Nephron progenitor cell (in vitro differentiated cells): Measurements from ENCODE around the gene IGHMBP2.
"Not testable (repeated sequence)": the region's sequence is repeated elsewhere in the genome, so short reads cannot be mapped to it uniquely, and the experiment has no call there.

Experiments used
- DNase-seq: peaks from one replicate; pipeline ENCODE4 v3.0.0; 2021
- H3K27ac Mint-ChIP-seq: 2 replicates; pipeline ENCODE4 v1.8.0; 2021; ENCODE audit warnings: mild to moderate bottlenecking, moderate library complexity, mixed read lengths
- H3K27me3 Mint-ChIP-seq: 2 replicates; pipeline ENCODE4 v1.8.0; 2021; ENCODE audit warnings: mild to moderate bottlenecking, low read depth, mixed read lengths; ENCODE audit not compliant: poor library complexity
- H3K36me3 Mint-ChIP-seq: 2 replicates; pipeline ENCODE4 v1.8.0; 2021; ENCODE audit warnings: low read depth, mixed read lengths
- H3K4me1 Mint-ChIP-seq: 2 replicates; pipeline ENCODE4 v1.8.0; 2021; ENCODE audit warnings: mixed read lengths
- H3K4me3 Mint-ChIP-seq: 2 replicates; pipeline ENCODE4 v1.8.0; 2021; ENCODE audit warnings: mild to moderate bottlenecking, moderate library complexity, mixed read lengths
- H3K9me3 Mint-ChIP-seq: 2 replicates; pipeline ENCODE4 v1.8.0; 2021; ENCODE audit warnings: mild to moderate bottlenecking, moderate library complexity, mixed read lengths
- CTCF ChIP-seq: fragments of 200-600 bp; sonication (generic); IDR thresholded peaks from 2 replicates; pipeline ENCODE4 v1.5.0; 2021; ENCODE audit warnings: antibody characterized with exemption

IGHMBP2 gene

GRCh38 chr11:68970921-68971636, 67.4 kb downstream of the IGHMBP2 start:
- no peak overlapping the region for H3K27ac Mint-ChIP-seq
- peaks cover 10% of the 10 kb centered on the region for H3K27me3 Mint-ChIP-seq
- no peak overlapping the region for H3K4me3 Mint-ChIP-seq
- H3K9me3 Mint-ChIP-seq: no peaks in the 10 kb centered on the region
- no peaks in the 10 kb centered on the region for H3K4me1 Mint-ChIP-seq
- DNase-seq: no peak
- no peak for TF ChIP-seq CTCF
- no peaks in the 10 kb centered on the region for H3K36me3 Mint-ChIP-seq

GRCh38 chr11:68973219-68973618, 69.5 kb downstream of the IGHMBP2 start:
- H3K4me1 Mint-ChIP-seq: no peaks in the 10 kb centered on the region
- H3K27me3 Mint-ChIP-seq: peaks cover 16% of the 10 kb centered on the region
- no peak overlapping the region for H3K27ac Mint-ChIP-seq
- H3K9me3 Mint-ChIP-seq: no peaks in the 10 kb centered on the region
- DNase-seq: no peak
- TF ChIP-seq CTCF: no peak
- H3K36me3 Mint-ChIP-seq: no peaks in the 10 kb centered on the region
- no peak overlapping the region for H3K4me3 Mint-ChIP-seq

- H3K4me3 Mint-ChIP-seq, H3K4me1 Mint-ChIP-seq, DNase-seq, H3K36me3 Mint-ChIP-seq, H3K9me3 Mint-ChIP-seq, H3K27ac Mint-ChIP-seq: not testable (repeated sequence)
- peaks cover 14% of the 10 kb centered on the region for H3K27me3 Mint-ChIP-seq
Observed at GRCh38 chr11:68973706-68974105, 70.0 kb downstream of the IGHMBP2 start.

GRCh38 chr11:68974421-68975194, 70.9 kb downstream of the IGHMBP2 start:
- no peaks in the 10 kb centered on the region for H3K36me3 Mint-ChIP-seq
- peaks cover 11% of the 10 kb centered on the region for H3K27me3 Mint-ChIP-seq
- H3K9me3 Mint-ChIP-seq: no peaks in the 10 kb centered on the region
- DNase-seq: no peak
- no peak overlapping the region for H3K27ac Mint-ChIP-seq
- H3K4me1 Mint-ChIP-seq: peaks cover 11% of the 10 kb centered on the region
- no peak for TF ChIP-seq CTCF
- H3K4me3 Mint-ChIP-seq: no peak overlapping the region

GRCh38 chr11:68976095-68976494, 72.4 kb downstream of the IGHMBP2 start:
- no peak overlapping the region for H3K27ac Mint-ChIP-seq
- TF ChIP-seq CTCF: no peak
- H3K9me3 Mint-ChIP-seq: no peaks in the 10 kb centered on the region
- H3K36me3 Mint-ChIP-seq: no peaks in the 10 kb centered on the region
- no peak overlapping the region for H3K4me3 Mint-ChIP-seq
- DNase-seq: no peak
- peaks cover 15% of the 10 kb centered on the region for H3K4me1 Mint-ChIP-seq
- H3K27me3 Mint-ChIP-seq: peaks cover 11% of the 10 kb centered on the region

- peaks cover 15% of the 10 kb centered on the region for H3K4me1 Mint-ChIP-seq
- no peak for TF ChIP-seq CTCF
- peaks cover 11% of the 10 kb centered on the region for H3K27me3 Mint-ChIP-seq
- no peaks in the 10 kb centered on the region for H3K9me3 Mint-ChIP-seq
- no peak for DNase-seq
- H3K27ac Mint-ChIP-seq: no peak overlapping the region
- H3K4me3 Mint-ChIP-seq: no peak overlapping the region
- no peaks in the 10 kb centered on the region for H3K36me3 Mint-ChIP-seq
Observed at GRCh38 chr11:68976563-68976962, 72.9 kb downstream of the IGHMBP2 start.
